Measurements from ENCODE around the gene CFAP54.

GRCh38 chr12:96878704-96879103 lies 389.3 kb downstream of the CFAP54 start:
- no peak for TF ChIP-seq POLR2A (IDR thresholded peaks at IDR 0.05)
- no peak for TF ChIP-seq CTCF (IDR thresholded peaks at IDR 0.05)
